Mesenchymal stem cell (in vitro differentiated cells and primary cell): ENCODE data around the gene CTDNEP1.
A peak's percentile ranks its signal among the peaks of the same experiment; 100 is the strongest.

ENCODE experiments used
- DNase-seq: peaks from one replicate; pipeline ENCODE4 v3.0.0-alpha.2; 2013
- H2AFZ ChIP-seq: one replicate; pipeline ENCODE4 v1.6.1; 2013; ENCODE audit warnings: low read depth, mild to moderate bottlenecking, control low read depth, inconsistent platforms, low read length, moderate library complexity
- H2AK5ac ChIP-seq: 2 replicates; pipeline ENCODE4 v1.6.1; 2013; ENCODE audit warnings: low read length, moderate library complexity, mild to moderate bottlenecking, inconsistent platforms; ENCODE audit not compliant: severe bottlenecking
- H2BK120ac ChIP-seq: one replicate; pipeline ENCODE4 v1.6.1; 2013; ENCODE audit warnings: low read depth, mild to moderate bottlenecking, inconsistent platforms, low read length, moderate library complexity
- H2BK12ac ChIP-seq, 2 experiments: one replicate each; pipeline ENCODE4 v1.6.1; 2013; ENCODE audit warnings: inconsistent platforms in 2 of 2, low read length in 2 of 2, mild to moderate bottlenecking in 2 of 2, moderate library complexity in 2 of 2, control low read depth in 1 of 2
- H2BK15ac ChIP-seq: one replicate; pipeline ENCODE4 v1.6.1; 2013; ENCODE audit warnings: mild to moderate bottlenecking, low read depth, inconsistent platforms; ENCODE audit not compliant: poor library complexity, severe bottlenecking
- H2BK5ac ChIP-seq: 2 replicates; pipeline ENCODE4 v1.6.1; 2013; ENCODE audit warnings: low read depth, mild to moderate bottlenecking, low read length, control low read depth, inconsistent platforms; ENCODE audit not compliant: poor library complexity, severe bottlenecking
- H3K14ac ChIP-seq, 2 experiments: one replicate each; pipeline ENCODE4 v1.6.1; 2013; ENCODE audit warnings: inconsistent platforms in 2 of 2, low read length in 2 of 2, control low read depth in 1 of 2, mild to moderate bottlenecking in 1 of 2, moderate library complexity in 1 of 2
- H3K18ac ChIP-seq, 2 experiments: one replicate each; pipeline ENCODE4 v1.6.1; 2013; ENCODE audit warnings: inconsistent platforms in 2 of 2, low read length in 2 of 2, control low read depth in 1 of 2, low read depth in 1 of 2, mild to moderate bottlenecking in 1 of 2
- H3K23ac ChIP-seq, 2 experiments: one replicate each; pipeline ENCODE4 v1.6.1; 2013; ENCODE audit warnings: inconsistent platforms in 2 of 2, low read length in 2 of 2, mild to moderate bottlenecking in 2 of 2, moderate library complexity in 2 of 2, control low read depth in 1 of 2
- H3K27ac ChIP-seq: 2 replicates; pipeline ENCODE4 v1.5.1; 2013; ENCODE audit warnings: mild to moderate bottlenecking, moderate library complexity, low read length, control low read depth, inconsistent platforms; ENCODE audit not compliant: poor library complexity, severe bottlenecking
- H3K27me3 ChIP-seq, 2 experiments: 2 replicates each; pipeline versions ENCODE4 v1.6.1 to v1.7.0; 2013; ENCODE audit warnings: low read length in 2 of 2, mild to moderate bottlenecking in 2 of 2, moderate library complexity in 2 of 2, control low read depth in 1 of 2, inconsistent platforms in 1 of 2; ENCODE audit not compliant: control insufficient read depth in 1 of 2, insufficient read depth in 1 of 2
- H3K36me3 ChIP-seq, 2 experiments: 2 replicates each; pipeline versions ENCODE4 v1.6.1 to v1.7.0; 2013; ENCODE audit warnings: low read length in 2 of 2, control low read depth in 1 of 2, inconsistent platforms in 1 of 2, low read depth in 1 of 2, mild to moderate bottlenecking in 1 of 2; ENCODE audit not compliant: insufficient read depth in 2 of 2, control insufficient read depth in 1 of 2
- H3K4ac ChIP-seq, 2 experiments: one replicate each; pipeline ENCODE4 v1.6.1; 2013; ENCODE audit warnings: inconsistent platforms in 2 of 2, low read length in 2 of 2, mild to moderate bottlenecking in 2 of 2, moderate library complexity in 2 of 2, control low read depth in 1 of 2, low read depth in 1 of 2
- H3K4me1 ChIP-seq: 2 replicates; pipeline ENCODE4 v1.6.1; 2013; ENCODE audit warnings: low read depth, low read length, control low read depth; ENCODE audit not compliant: control insufficient read depth, insufficient read depth
- H3K4me2 ChIP-seq: 2 replicates; pipeline ENCODE4 v1.6.1; 2013; ENCODE audit warnings: low read length, mild to moderate bottlenecking, inconsistent platforms; ENCODE audit not compliant: poor library complexity, severe bottlenecking
- H3K4me3 ChIP-seq, 2 experiments: 2 replicates each; pipeline versions ENCODE4 v1.5.1 to v1.7.0; 2013; ENCODE audit warnings: low read length in 2 of 2, mild to moderate bottlenecking in 2 of 2, control low read depth in 1 of 2, low read depth in 1 of 2; ENCODE audit not compliant: insufficient read depth in 1 of 2
- H3K79me1 ChIP-seq: replicated peaks from 2 replicates; pipeline ENCODE4 v1.6.1; 2013; ENCODE audit warnings: mild to moderate bottlenecking, control low read depth, low read length, inconsistent platforms; ENCODE audit not compliant: poor library complexity, severe bottlenecking
- H3K9ac ChIP-seq: 2 replicates; pipeline ENCODE4 v1.7.0; 2013; ENCODE audit warnings: mild to moderate bottlenecking, low read length, moderate library complexity
- H3K9me3 ChIP-seq: 2 replicates; pipeline ENCODE4 v1.7.0; 2013; ENCODE audit warnings: mild to moderate bottlenecking, low read length; ENCODE audit not compliant: control insufficient read depth
- H4K8ac ChIP-seq: one replicate; pipeline ENCODE4 v1.6.1; 2013; ENCODE audit warnings: inconsistent platforms, mild to moderate bottlenecking, low read length, moderate library complexity
- H4K91ac ChIP-seq: one replicate; pipeline ENCODE4 v1.6.1; 2013; ENCODE audit warnings: mild to moderate bottlenecking, low read length, inconsistent platforms
- WGBS: methylation state at CpG from one replicate; pipeline ENCODE4 v1.1.7; 2013; ENCODE audit warnings: mixed read lengths; 5-methylcytosine and 5-hydroxymethylcytosine counted together

The CTDNEP1 gene

GRCh38 chr17:7262192-7262934 lies 10.8 kb upstream of the CTDNEP1 start, which contains the start of gene CLDN7:
Gene CLDN7 (minus strand): TSS chr17:7262478. CDS start chr17:7262043, 435 bp downstream.
- H2BK15ac ChIP-seq, result peak within 1 kb of the TSS; percentile 83

GRCh38 chr17:7261379-7262191 lies 10.1 kb upstream of the CTDNEP1 start:
- Histone ChIP-seq H4K8ac (peak overlapping the region; percentile 98), H3K4me3 (peak overlapping the region; percentile 56 to 68), H3K4ac (peak overlapping the region; percentile 54 to 73), H2BK5ac (no peak overlapping the region), H3K4me1 (peaks cover 26% of the 10 kb centered on the region), H3K27ac (no peak overlapping the region), H3K4me2 (peak overlapping the region; percentile 86), H3K27me3 (peaks cover 13 to 21% of the 10 kb centered on the region in 2 experiments), H2BK15ac (no peak overlapping the region), H3K18ac (peak overlapping the region; percentile 40 to 94), H3K23ac (peak overlapping the region in 1 of 2 experiments; percentile 91), H3K36me3 (peaks cover 26 to 29% of the 10 kb centered on the region in 2 experiments), H2AFZ (peak overlapping the region; percentile 78), H3K9ac (peak overlapping the region; percentile 72), H3K14ac (peak overlapping the region in 1 of 2 experiments; percentile 2), H4K91ac (peak overlapping the region; percentile 80), H2BK120ac (peak overlapping the region; percentile 29), H3K9me3 (no peaks in the 10 kb centered on the region), H2AK5ac (no peak overlapping the region), H3K79me1 (peaks cover 3% of the 10 kb centered on the region), H2BK12ac (peak overlapping the region in 1 of 2 experiments; percentile 0)
- 10% methylated on average over 58 of the region's 71 CpGs for WGBS
- DNase-seq, result no peak

More at GRCh38 chr17:7262192-7262934, 10.8 kb upstream of the CTDNEP1 start, which contains the start of gene CLDN7:
- Histone ChIP-seq H2BK12ac (peak within 1 kb of the TSS in 1 of 2 experiments; percentile 57), H3K36me3 (peaks cover 21% of the 10 kb centered on the region in 2 experiments), H3K23ac (peak within 1 kb of the TSS in 1 of 2 experiments; percentile 91), H2AK5ac (no peak within 1 kb of the TSS), H2BK120ac (peak within 1 kb of the TSS; percentile 43), H2AFZ (peak within 1 kb of the TSS; percentile 78), H4K91ac (peak within 1 kb of the TSS; percentile 80), H4K8ac (peak within 1 kb of the TSS; percentile 98), H3K27me3 (peaks cover 13 to 21% of the 10 kb centered on the region in 2 experiments), H3K4me2 (peak within 1 kb of the TSS; percentile 86), H3K9ac (peak within 1 kb of the TSS; percentile 72), H3K27ac (no peak within 1 kb of the TSS), H3K79me1 (no peaks in the 10 kb centered on the region), H2BK5ac (no peak within 1 kb of the TSS), H3K4me3 (peak within 1 kb of the TSS; percentile 56 to 68), H3K4me1 (peaks cover 26% of the 10 kb centered on the region), H3K9me3 (no peaks in the 10 kb centered on the region), H3K4ac (peak within 1 kb of the TSS; percentile 54 to 73), H3K18ac (peak within 1 kb of the TSS; percentile 71 to 94), H3K14ac (peak within 1 kb of the TSS in 1 of 2 experiments; percentile 2)
- 8% methylated on average over 60 of the region's 64 CpGs for WGBS
- no peak for DNase-seq

GRCh38 chr17:7260651-7261378 lies 9.3 kb upstream of the CTDNEP1 start:
- Histone ChIP-seq H3K9me3 (no peaks in the 10 kb centered on the region), H3K79me1 (peaks cover 6% of the 10 kb centered on the region), H4K91ac (peak overlapping the region; percentile 80), H3K4me3 (peak overlapping the region; percentile 56 to 68), H2AFZ (peak overlapping the region; percentile 78), H2BK120ac (peak overlapping the region; percentile 29), H2BK5ac (no peak overlapping the region), H3K4me2 (peak overlapping the region; percentile 86), H3K23ac (peak overlapping the region in 1 of 2 experiments; percentile 91), H3K36me3 (peaks cover 32 to 36% of the 10 kb centered on the region in 2 experiments), H3K4me1 (peaks cover 26% of the 10 kb centered on the region), H2BK12ac (peak overlapping the region in 1 of 2 experiments; percentile 19), H3K9ac (peak overlapping the region; percentile 72), H3K4ac (peak overlapping the region; percentile 54 to 73), H2AK5ac (no peak overlapping the region), H3K14ac (no peak overlapping the region), H2BK15ac (no peak overlapping the region), H3K18ac (peak overlapping the region; percentile 40 to 94), H3K27ac (no peak overlapping the region), H4K8ac (peak overlapping the region; percentile 98), H3K27me3 (peaks cover 13 to 21% of the 10 kb centered on the region in 2 experiments)
- DNase-seq, result no peak
- WGBS, result 14% methylated on average over 54 of the region's 54 CpGs
